Measurements from ENCODE around the gene MRPS25.

MRPS25 gene

DNA sequence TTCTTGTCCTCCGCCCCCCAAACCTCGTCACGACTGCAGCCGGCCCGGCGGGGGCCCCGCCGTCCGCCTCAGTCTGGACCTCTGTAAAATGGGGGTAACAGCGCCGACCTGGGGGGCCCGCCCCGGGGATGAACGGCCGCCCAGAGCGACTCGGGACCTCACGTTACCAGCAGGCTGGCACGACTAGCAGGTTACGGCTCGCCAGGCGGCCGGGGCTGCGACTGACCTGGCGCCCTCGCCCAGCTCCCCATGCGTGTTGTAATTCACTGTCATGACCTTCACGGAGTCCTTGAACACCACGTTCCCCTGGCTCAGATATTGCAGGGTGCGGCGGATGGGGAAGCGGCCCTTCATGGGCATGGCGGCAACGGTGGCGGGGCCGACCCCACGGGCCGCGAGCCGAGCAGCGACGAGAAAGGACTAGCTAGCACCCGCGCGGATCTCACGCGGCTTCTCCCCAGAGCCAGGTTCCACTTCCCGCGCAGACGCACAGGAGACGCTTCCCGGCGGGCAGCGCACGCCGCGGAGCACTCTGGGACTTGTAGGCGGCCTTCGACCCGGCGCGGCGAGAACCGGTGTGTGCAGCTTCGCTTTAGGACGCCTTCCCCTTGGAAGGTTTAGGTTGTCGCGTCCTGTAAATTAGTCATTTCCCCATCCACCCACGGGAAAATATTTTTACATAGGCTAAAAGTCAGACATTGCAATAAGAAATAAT lies at the start of gene MRPS25:
Gene MRPS25, minus strand, starts transcription at position 481 of the 715 bp plus-strand sequence. Its CDS starts 121 bp downstream, at position 360.
- Histone ChIP-seq H3K4me3 (peak within 1 kb of the TSS; percentile 78 to 96 (median 92)), H3K27ac (peak within 1 kb of the TSS; percentile 47 to 96 (median 89))

DNA sequence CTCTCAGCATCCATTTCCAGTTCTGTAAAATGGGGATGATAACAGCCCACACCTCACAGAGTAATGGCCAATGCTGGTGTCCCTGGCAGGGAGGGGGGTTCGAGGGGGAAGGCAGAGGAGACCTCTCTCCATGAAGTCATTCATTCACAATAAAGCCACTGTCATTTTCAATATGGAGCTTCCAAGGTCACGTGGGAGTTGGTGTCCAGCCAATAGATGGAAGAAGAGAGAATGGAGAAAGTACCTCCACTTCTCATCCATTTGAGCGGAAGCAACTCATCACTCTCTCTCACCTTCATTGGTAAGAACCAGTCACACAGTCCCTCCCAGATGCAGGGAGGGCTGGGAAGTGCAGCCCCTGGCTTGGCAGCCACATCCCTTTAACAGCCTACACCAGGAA lies 48.8 kb upstream of the MRPS25 start:
- Histone ChIP-seq H3K4me3 (no peak overlapping the region), H3K27ac (no peak overlapping the region)

DNA sequence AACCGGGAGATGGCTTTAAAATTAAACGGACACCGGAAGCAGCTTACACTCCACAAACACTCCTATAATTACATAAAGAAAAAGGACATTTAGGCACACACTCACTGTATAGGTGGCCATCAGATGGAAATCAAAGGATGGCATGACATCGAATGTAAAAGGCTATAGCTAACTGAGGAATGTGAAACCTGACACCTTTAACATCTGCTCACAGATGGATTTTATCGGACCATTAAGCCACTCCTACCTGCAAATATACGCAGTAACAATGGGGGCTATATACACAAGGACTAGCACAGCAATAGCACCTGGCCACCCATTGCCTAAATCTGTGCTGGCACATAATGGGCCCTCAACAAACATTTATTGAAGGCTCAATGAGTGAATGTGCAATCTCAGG lies 48.4 kb upstream of the MRPS25 start:
- no peak overlapping the region for H3K27ac ChIP-seq
- H3K4me3 ChIP-seq, result no peak overlapping the region

DNA sequence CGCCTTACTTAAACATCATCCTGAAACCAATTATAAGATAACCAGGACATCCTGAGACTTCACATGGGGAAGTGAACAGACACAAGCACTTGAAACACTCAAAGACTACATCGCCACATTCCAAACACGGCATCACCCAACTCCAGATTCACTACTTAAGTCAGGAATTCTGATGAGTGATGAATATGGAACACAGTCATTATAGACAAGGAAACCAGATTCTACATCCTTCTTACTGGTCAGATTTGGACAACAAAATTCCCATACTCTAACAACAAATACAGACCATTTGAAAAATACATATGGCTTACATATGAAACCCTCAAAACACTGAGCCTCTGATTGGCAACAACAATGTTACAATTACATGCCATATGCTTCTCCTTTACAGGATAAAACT lies 46.9 kb upstream of the MRPS25 start:
- Histone ChIP-seq H3K4me3 (no peak overlapping the region), H3K27ac (no peak overlapping the region)

DNA sequence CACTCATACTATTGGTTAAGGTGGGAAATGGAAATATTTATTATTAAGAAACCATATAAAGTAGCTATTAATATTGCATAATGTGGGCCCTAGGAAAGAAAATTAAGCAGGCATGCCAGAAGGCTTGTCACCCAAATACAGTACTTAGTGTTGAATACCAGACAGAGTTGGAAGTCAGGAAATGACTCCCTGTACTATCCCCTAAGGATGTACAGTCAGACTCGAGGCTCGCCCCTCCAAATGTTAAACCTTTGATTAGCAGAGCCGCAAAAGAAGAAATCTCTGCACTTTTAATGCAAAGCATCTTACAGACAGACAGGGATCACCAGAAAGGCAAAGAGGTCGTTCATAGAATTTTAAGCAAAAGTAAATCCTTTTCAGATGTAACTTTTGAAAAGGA lies 45.1 kb upstream of the MRPS25 start:
- no peak overlapping the region for H3K27ac ChIP-seq
- H3K4me3 ChIP-seq, result no peak overlapping the region

DNA sequence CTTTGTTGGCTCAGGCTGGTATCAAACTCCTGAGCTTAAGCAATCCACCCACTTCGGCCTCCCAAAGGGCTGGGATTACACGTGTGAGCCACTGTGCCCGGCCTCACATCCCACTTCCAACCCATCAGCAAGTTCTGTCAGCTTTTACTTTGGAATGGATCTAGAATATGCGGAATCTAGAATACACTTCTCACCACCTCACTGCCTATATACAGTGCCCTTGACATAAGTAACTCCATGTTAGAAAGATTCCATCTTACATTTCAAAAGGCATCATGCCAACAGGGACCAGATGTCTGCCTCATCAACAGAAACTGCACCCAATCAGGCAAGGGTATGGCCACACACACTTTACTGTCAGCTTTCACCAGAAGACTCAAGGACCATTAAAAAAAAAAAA lies 43.8 kb upstream of the MRPS25 start:
- H3K4me3 ChIP-seq, result no peak overlapping the region
- no peak overlapping the region for H3K27ac ChIP-seq

DNA sequence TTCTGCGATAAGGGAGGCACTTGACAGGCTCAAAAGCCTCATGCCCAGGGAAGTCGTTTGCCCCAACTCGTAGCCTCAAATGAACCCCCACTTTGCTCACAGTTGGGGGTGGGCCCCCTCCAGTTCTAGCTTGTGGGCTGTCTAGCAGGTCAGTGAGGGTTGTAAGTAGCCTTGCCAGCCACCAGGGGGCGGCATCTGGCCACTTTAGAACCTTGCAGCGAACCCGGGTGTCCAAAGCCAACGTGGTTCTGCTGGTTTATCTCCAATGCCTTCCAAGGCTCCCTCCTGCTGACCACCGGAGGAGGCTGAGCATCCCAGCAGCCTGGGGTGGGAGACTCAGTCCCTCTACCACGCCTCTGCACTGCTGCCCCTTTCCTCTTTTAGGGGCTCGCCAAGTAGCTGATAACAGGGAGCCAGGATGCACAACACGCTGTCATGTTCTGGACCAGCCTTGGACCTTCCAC lies 43.0 kb upstream of the MRPS25 start:
- Histone ChIP-seq H3K27ac (no peak overlapping the region), H3K4me3 (no peak overlapping the region)

DNA sequence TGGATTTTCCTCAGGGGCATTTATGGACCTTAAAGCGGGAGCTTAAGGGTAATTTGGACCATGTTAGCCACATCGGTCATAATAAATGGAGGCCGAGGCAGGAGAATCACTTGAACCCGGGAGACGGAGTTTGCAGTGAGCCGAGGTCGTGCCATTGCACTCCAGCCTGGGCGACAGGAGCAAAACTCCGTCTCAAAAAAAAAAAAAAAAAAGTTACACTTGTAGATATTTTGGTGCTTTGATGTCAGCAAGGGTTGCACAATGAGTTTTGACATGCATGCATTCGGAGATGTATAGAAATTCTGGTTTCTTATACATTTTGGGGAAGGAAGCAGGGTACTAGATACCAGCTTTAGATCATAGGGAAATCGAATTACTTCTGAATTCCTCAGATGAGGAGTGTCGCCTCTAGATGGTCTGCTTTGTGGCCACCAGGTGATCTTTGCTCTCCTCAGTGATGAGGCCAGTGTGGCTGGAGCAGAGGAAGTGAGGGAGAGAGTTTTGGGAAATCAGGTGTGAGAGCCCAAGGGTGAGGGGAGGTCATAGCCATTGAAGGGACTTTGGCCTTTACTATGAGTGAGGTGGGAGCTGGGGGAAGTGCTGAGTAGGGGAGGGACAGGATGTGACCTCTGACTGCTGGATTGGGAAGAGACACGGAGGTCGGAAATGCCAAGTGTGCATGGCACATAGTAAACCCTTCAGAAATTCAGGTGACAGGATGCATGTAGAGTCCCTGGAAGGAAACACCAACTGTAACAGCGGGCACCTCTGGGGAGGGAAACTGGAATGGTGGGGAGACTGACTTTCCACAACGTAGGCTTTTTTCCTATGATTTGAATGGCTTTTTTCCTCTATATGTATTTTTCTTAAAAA lies 42.2 kb upstream of the MRPS25 start:
- Histone ChIP-seq H3K4me3 (no peak overlapping the region), H3K27ac (no peak overlapping the region)

DNA sequence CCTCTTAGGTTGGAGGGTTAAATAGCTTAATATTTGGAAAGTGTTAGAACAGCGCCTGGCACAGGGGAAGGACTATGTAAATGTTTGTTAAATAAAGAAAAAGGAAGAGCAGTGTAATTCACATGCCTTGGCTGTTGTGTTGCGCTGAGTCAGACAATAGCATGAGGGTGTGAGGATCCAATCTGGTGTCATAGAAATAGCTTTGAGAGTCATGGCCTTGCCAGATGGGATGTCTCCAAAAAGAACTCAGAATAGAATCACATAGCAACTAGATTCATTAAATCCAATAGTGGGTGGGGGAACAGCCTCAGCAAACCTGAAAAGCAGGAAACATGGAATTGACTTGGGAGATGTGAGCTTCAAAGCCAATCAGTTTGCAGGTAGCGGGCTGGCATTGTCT lies 37.7 kb upstream of the MRPS25 start:
- Histone ChIP-seq H3K4me3 (no peak overlapping the region), H3K27ac (peak overlapping the region in 5 of 21 experiments; percentile 14 to 59 (median 30))

DNA sequence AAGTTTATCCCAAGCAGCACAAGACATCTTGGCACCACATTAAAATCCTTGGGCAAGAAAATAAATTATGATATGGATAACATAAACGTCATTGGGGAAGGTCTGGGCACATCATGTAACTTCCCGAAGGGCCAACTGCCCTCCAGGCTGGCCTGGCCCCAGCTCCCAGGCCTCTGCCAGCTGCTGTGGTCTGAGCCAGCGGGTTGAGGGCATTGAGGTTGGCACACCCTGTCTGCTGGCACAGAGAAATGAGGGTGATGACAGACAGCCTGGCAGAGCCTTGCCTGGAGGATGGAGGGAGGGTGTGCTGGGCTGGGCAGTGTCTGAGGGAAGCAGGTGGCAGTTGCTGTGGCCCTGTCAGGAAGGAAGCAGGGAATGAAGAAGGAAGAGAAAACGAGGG lies 37.1 kb upstream of the MRPS25 start:
- Histone ChIP-seq H3K4me3 (no peak overlapping the region), H3K27ac (peak overlapping the region in 6 of 21 experiments; percentile 3 to 59 (median 24))

DNA sequence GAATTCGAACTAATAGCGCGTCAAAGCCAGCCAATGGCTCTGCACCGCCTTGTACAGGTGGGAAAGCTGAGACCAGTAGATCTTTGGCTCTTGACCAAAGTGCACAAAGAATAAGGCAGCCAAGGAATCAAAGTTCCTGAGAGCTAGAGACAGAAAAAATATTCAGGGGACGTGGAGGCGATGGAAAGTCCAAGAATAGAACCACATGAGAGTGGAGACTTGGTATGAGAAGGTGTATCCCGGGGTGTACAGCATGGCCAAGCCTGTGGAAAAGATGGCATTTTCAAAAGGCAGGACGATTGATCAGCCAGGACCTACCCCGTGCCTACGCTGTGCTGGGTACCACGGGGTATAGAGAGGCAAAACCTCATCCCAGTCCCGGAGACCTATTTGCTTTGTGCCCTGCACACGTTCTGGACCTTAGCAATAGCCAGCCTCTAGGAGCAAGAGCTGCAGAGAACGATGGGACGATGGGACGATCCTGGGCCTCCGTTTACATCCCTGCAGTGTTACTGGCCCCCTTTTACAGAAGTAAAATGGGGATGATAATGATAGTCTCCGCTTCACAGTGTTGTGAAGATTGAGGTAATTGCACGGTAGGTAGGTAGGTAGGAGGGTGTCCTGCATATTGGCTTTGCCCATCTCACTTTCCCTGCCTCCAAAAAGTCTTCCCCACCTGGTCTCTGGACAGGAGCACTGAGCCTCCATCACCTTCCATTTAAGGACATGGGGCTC lies 34.4 kb upstream of the MRPS25 start:
- Histone ChIP-seq H3K27ac (peak overlapping the region in 20 of 21 experiments; percentile 60 to 96 (median 88)), H3K4me3 (peak overlapping the region; percentile 61 to 92 (median 83))

DNA sequence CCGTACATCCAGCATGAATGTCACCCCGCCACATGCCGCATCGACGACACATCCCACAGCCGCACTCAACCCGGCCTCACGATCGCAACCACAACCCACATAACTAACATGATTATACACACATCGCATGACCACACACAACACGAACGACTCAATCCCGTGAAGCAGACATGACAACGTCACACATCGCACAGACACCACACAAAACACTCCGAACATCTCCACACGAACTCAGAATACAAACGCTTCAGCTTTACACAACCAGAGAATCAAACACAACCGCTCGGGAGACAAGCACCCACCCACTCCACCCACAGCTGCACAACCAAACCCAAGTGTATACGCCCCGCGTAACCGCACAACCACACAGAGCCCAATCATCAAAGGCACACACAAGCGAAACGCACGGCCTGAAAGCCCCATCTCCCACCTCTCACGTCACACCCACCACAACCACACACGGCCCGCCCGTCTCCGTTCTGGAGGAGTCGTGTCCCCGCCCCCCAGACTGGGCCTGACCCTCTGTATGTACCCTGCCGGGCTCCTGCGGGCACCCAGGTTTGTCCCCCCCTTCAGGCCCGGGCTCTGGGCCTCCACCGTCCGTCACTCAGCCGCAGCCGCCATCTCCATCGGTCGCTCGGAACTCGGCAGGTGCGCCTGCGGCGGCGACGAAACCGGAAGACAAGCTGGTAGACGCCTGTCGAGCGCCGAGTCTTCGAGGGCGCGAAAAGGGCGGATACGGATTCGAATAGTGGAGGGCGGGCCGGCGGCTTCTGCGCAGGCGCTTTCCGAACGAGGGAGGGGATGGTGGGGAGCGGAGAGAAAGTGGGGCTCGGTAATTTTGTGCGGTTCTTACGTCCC lies 33.6 kb upstream of the MRPS25 start, which contains the start of gene RBSN:
Gene RBSN, minus strand, starts transcription at position 646 of the 861 bp plus-strand sequence. CDS start 3,028 bp downstream, outside the sequence.
- Histone ChIP-seq H3K4me3 (peak within 1 kb of the TSS; percentile 61 to 92 (median 83)), H3K27ac (peak within 1 kb of the TSS; percentile 6 to 96 (median 88))

DNA sequence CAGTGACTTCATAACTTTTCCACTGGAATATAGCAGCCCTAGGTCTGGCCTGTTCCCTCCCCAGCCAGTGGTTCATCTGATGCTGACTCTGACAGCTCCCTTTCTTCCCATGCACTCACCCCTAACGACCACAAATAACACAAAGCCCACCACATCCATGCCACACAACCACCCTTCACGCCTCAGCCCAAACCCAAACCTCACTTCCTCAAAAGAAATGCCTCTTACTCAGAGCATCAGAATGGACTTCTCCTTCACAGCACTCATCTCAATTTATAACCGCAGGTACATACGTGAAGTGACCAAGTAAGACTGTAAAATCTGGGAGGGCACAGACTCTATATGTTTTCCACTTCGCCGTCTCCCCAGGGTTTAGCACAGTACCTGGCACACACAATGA lies 32.8 kb upstream of the MRPS25 start:
- peak overlapping the region in 11 of 21 experiments; percentile 22 to 96 (median 91) for H3K27ac ChIP-seq
- H3K4me3 ChIP-seq, result peak overlapping the region; percentile 61 to 92 (median 83)

DNA sequence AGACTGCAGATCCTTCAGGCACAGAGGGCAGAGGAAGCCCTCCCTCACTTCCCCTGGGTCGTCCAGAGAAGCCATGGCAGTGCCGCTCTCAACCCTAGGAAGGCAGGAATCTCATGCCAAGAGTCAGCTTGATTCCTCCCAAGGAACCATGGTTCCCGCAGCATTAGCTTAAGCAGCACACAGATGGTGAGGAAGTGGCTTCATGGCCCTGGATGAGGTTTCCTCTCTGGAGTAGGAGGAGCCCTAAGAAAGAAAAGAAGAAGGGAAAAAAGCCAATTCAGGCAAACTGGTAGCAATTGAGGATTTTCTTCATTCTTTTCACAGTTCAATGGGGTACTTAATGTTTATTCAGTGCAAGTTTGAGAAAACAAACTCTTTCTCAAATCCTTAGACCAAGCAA lies 30.9 kb upstream of the MRPS25 start:
- Histone ChIP-seq H3K27ac (peak overlapping the region in 1 of 21 experiments; percentile 11), H3K4me3 (no peak overlapping the region)

DNA sequence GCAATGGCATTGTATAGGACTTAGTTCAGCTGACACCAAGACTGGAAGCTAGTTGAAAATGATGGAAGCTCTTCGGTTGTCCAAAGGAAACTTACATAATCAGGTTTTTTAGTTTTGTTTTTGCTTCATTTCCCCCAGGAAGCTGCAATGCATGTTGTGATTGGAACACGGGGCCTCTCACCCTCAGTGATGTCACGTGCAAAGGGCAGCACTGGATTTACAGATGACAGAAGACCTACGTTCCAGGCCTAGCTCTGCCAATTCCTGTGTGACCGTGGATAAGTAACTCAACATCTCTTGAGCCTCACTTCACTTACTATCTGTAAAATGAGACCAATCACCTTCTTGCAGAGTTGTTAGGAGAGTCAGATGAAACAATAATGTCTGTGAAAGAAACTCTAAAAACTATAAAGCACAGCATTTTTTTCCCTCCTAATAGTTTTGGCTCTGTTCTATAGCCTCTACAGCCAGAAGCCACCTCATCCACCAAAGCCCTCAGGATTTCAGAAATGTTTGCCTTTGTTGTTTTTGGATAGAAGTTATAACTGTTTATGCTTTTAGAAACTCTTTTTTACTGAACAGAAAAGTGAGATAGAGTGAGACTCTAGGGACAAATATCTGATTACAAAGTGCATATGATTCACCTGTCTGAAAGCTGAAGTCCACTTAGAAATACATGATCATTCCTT lies 29.2 kb upstream of the MRPS25 start:
- Histone ChIP-seq H3K27ac (no peak overlapping the region), H3K4me3 (no peak overlapping the region)

DNA sequence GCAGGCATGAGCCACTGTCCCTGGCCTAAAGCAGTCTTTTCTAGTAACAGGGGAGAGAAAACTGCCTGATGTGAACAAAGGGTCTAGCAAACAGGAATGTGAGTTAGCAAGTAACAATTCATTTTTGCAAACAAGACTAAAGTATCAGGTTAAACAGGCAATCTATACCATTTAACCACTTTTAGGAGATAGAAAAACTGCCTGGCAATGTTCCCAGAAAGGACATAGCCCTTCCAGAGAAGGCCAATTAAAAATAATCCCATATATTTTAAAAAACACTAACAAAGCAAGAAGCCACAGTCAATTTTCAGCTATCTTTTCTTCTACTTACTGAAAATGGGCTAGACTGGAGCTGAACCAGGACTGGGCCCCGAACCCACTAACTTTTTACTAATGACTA lies 27.6 kb upstream of the MRPS25 start:
- no peak overlapping the region for H3K4me3 ChIP-seq
- no peak overlapping the region for H3K27ac ChIP-seq

DNA sequence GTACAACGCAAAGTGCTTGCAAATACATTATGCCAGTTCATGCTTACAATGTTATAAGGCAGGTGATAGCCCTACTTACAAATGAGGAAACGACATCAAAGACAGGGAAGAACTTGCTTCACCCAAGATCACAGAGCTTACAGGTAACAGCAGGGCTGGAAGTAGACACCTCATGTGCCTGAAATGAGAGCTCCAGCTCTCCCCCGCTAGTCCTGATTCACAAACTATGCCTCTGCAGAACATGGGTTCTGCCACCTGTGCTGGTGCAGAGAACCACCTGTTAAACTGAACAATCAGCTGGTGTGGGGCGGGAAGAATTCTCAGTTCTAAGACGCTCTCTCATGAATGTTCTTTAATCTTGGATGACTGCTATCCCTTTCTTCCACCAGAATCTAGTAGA lies 26.5 kb upstream of the MRPS25 start:
- no peak overlapping the region for H3K4me3 ChIP-seq
- no peak overlapping the region for H3K27ac ChIP-seq

DNA sequence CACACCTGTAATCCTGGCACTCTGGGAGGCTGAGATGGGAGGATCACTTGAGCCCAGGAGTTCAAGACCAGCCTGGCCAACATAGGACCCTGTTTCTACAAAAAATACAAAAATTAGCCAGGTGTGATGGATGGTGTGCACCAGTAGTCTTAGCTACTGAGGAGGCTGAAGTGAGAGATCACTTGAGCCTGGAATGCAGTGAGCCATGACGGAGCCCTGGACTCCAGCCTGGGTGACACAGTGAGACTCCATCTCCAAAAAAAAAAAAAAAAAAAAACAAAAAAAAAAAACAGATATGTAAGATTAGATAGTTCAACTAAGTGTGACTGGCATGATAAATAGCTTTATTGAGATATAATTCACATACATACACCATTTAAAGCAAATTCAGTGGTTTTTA lies 24.1 kb upstream of the MRPS25 start:
- no peak overlapping the region for H3K4me3 ChIP-seq
- H3K27ac ChIP-seq, result no peak overlapping the region

All from skin epidermis (tissue), 12 donors.